GM21528 (cell line): Measurements from ENCODE around the gene HSD17B8.

Experiments used
- ATAC-seq: cut with Tn5 transposase; IDR thresholded peaks from one replicate; pipeline ENCODE4 v1.9.1; 2021; ENCODE audit warnings: mild to moderate bottlenecking, moderate library complexity; ENCODE audit not compliant: unreplicated experiment, low FRiP score

Gene HSD17B8

DNA sequence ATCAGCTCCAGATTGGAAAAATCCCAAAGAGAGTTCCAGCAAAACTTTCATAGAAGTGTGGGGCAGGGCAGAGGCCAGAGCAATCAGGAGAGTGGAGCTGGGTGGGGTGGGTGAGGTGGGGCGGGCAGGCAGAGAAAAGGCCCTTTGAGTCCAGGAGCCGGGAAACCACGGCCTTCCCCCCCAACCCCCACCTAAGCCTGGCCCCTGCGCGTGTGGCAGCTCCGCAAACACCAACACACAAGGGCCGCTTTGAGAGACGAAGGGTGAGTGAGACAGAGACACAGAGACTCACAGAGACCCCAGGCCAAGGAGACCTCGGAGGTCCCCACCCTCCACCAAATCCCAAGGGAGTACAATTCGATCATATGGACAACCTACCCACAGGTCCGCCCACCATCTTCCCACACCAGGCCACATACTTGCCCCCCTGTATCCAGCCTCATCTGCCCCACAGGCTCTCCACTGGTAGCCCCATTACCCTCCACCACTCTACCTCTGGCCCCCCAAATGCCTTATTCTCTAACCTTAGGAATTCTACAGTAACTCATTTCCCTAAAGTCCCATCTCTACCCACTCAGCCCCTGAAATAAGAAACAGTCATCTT is 13.8 kb upstream of the HSD17B8 start:
- no peak for ATAC-seq

DNA sequence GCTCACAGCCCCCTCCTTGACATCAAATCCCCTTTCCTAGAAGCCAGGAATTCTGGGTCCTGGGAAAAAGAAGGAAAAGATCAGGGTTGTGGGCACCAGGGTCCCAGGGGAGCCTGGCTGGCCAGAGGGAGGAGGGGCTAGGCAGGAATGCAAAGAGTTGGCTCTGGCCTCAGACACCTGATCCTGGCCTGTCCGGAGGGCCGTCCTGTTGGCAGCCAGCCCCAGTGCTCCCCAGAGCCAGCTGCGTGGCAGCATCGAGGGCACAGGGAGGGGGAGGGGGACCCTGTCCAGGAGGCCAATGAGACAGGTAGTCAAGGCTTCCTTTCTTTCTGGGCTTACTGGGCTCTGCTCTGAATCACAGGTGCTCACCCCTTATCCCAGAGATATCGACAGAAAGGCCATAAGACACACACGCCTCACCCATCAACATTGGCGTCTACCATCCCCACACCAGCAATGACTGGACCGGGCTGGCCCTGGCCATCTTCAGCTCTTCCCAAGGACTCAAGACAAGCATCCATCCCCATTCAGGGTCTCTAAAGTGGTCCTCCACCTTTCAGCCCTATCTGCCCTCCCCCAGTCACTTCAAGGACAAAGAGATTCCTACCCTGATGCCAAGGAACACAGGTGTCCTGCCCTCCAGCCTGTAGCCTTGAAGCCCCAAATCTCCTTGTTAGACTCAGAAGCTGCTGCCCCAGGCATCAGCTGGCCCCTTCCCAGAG is 12.9 kb upstream of the HSD17B8 start:
- no peak for ATAC-seq

DNA sequence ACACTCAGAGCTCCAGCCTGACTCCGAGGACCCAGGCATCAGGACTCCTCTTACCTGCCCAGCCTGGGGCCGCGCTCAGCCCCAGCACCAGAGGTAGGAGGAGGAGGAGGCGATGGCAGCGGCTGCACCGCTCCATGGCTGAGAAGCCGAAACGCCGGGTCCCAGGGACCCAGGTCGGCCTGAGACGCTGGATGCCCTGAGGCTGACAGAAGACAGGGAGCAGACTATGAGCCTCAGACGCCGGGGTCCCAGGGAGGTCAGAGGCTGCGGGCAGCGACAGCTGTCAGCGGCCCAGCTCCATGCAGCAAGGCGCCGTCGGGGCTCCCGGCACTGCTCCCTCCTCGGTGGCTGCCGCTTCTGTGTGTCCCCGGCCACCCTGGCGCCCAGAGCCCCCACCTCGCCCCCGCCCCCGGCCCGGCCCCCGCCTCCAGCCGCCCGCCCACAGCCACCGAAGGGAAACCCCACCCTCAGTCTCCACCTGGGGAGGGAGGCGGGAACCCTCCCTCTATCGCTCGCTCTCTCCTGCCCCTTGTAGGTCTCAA is 12.3 kb upstream of the HSD17B8 start, which contains the start of gene COL11A2:
Gene COL11A2 (minus strand): TSS at position 363 of the 542 bp plus-strand sequence. CDS start 227 bp downstream, at position 136.
- ATAC-seq = no peak

DNA sequence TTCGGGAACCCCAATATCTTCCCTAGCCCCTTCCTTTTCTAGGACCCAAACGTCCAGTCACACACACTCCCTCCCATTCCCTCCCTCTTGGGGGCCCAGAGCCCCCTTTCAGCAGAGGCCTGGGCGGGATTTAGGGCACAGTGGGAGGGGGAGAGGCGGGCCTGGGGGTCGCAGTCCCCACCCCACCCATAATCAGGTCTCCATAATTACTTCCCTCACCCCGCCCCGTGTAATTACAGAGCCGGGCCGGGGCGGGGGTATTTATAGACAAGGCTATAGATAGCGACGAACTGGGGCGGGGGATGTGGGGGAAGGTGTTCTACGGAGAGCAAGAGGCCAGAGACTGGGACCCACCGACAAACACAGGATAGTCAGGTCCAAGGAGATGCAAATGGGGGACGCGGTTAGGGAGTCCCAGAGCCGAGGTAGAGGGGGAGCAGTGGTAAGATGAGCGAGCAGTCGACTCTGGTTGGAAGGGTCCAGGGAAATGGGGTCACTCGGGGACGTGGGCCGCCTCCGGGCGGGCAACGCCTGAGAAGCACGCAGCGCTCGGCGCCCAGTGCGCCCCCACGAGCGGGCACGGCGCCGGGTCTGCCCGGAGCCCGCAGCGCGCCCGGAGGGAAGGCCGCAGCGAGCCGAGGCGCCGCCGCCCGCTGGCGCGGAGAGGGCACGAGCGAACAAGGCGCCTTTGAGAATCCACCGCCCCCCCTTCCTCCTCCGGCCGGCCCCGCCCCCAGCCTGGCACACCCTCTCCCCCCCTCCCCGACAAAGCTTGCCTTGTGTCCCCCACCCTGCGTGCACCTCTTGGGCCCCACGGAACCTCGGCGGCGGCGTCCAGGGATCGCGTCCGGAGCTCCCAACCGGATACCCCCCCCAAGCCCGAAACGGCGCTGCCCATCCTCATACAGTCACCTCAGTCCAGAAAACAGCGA is 11.5 kb upstream of the HSD17B8 start:
- ATAC-seq = no peak

DNA sequence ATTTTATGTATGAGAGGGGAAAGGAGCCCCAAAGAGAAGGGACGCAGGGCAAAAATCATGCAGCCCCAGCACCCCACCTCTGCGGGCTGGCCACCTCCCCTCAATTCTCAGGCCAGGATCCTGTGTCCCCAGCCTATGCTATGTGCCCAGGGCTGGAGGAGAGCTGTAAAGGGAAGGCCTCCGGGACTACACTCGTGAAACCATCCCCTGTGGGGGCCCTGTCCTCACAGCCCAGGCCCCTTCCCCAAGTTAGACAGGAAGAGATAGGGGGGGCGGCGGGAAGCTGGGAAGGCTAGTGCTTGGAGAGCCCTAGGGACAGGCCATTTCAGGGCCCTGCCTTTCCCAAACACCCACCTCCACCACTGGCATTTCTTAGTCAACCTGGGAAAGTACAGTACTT is 10.8 kb upstream of the HSD17B8 start:
- no peak for ATAC-seq

DNA sequence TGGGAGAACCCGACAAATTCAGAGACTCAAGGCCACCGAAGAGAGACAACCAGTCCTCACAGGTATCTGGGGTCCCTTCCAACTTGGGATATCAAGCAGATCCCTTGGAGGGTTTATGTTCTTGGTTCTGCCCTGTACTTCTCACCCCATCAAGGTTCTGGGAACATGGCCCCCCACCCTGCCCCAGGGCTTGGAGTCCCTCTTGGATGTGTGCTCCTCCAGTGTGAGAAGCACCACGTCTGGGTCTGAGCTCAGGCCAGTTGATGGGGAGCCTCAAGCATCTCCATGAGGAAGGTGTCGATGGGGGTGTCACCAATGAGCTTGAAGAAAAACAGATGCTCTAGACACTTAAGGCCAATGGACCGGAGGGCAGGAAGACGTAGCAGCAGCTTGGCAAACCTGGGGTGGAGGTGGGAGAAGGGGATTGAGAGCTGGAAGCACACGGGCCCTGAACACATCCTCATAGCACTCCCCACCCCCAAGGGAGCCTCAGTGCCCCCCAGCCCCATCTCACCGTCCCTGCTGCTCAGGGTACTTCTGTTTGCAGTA is 9.9 kb upstream of the HSD17B8 start:
- no peak for ATAC-seq

DNA sequence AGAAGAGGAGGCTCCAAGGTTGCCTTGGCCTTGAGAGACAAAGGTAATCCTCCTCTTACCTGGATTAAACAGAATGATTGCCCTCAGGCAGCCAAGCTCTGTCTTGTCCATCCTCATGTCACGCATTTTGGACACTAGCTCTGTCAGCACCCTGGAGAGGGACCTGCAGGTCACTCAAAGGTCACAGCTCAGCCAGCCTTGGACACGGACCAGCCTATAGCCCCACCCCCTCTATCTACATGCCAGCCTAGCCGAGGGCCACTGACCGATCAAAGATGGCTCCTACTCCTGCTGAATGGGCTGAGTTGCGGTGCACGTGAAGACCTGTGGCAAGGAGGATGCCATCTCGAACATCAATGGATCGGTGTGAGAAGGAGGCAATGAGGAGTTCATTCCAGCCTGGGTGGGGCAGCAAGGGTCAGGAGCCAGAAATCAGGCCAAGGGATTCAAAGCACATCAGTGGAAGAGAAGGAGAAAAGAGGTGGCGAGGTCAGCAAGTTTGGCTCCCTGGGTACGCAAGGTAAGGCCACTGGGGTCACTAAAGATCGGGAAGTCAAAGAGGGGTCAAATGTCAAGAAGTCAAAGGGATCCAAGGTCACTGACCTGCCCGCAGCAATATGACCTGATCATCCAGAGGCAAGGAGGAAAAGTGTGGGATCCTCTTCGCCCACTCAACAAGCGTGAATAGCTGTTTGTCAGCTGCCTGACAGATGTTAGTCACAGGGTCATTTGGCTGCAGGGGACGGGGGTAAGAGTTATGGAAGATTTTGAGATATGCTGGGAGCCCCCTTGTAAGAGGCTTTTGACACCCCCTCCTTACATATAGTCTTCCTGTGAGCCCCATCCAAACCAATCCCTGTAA is 8.9 kb upstream of the HSD17B8 start:
- no peak for ATAC-seq

DNA sequence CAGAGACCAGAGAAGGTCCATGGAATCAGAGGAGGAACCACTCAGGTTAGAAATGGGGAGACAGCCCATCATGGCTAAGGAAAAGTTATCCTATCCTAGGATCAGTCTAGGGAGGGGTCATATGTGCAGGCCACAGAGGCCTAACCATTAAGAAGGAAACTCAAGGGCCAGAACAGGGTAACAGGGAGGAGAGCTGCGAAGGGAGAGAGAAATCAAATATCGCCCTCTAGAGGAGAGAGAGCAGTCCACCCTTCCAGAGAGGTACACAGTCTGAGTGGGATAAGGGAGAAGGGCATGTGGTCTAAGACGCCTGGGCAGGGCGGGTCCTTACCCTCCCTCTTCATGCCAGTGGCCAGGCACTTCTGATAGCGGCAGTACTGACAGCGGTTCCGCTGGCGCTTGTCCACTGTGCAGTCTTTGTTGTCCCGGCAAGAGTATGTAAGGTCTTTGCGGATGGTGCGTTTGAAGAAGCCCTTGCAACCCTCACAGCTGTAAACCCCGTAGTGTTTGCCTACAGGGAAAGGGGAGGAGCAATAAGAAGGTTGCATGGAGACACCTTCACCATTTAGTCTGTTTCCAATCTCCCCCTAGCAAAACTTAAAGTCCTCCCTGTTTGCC is 6.9 kb upstream of the HSD17B8 start:
- ATAC-seq = no peak

DNA sequence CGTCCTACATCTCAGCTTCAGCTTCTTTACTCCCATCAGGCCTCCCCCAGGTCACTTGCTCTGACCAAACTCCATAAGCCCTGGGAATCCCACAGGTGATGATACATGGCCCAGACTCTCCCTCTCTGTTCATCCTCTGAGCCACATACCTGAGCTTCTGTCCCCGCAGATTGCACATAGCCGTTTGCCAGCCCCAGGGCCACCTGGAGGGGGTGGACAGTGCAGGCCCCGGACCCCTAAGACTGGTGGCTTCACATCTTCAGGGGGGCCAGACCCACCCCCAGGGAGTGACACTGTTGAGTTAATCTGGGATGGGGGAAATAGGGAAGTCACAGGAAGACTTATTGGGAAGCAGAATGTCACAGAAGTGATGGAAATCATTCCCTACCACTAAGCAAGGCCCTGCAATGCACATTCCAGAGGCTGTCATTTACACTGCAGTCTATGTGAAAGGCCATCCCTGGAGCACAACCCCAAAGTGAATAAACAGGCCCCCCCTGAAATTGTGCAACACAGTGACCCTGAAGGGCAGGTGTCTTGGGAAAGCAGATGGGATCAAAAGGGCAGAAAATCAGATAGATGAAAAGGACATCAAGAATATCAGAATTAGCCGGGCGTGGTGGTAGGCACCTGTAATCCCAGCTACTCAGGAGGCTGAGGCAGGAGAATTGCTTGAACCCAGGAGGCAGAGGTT is 6.1 kb upstream of the HSD17B8 start:
- ATAC-seq = no peak

DNA sequence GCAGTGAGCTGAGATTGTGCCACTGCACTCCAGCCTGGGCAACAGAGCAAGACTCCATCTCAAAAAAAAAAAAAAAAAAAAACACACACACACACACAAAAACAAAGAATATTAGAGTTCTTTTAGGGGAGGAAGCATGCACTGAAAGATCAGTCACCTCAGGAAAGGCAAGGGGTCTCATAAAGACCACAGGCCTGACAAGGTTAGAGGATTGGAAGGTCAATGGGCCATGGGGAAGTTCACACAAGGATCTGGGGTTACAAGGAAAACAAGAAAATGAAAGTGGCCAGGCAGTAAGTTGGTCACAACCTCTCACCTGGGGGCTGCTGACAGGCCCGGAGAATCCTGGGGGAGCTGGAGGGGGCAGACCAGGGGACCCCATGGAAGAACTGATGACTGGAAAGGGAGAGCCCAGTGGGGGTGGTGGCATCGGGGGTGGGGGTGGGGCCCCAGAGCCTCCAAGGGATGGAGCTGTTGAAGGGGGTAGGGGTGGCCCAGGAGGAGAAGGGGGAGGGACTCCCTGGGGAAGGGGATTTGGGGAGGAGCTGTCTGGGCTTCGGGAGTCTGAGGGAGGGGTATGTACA is 5.5 kb upstream of the HSD17B8 start:
- ATAC-seq = no peak

DNA sequence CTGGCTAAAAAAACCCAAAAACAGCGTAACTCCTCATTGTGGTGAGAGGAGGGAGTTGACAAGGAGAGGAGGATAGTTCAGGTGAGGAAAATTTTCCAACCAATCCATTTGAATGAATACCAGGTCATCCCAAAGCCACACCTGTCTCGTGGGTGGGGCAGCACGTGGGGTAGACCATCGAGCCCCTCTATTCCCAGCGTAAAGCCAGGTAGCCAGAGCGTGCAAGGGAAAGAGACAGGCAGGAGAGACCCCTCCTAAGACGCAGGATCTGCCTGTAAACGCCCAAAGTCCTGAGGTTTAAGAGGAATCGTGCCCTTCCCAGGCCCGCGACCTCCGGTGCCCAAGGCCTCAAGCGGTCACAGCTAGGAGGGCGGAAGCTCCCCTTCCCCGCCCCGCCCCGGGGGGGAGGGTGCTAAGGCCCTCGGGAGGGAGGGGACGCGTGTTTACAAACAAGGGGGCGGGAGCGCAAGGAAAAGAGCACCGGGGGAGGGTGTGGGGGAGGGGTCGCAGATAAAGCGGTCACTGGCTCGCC is 4.7 kb upstream of the HSD17B8 start:
- ATAC-seq = peak; percentile 26

DNA sequence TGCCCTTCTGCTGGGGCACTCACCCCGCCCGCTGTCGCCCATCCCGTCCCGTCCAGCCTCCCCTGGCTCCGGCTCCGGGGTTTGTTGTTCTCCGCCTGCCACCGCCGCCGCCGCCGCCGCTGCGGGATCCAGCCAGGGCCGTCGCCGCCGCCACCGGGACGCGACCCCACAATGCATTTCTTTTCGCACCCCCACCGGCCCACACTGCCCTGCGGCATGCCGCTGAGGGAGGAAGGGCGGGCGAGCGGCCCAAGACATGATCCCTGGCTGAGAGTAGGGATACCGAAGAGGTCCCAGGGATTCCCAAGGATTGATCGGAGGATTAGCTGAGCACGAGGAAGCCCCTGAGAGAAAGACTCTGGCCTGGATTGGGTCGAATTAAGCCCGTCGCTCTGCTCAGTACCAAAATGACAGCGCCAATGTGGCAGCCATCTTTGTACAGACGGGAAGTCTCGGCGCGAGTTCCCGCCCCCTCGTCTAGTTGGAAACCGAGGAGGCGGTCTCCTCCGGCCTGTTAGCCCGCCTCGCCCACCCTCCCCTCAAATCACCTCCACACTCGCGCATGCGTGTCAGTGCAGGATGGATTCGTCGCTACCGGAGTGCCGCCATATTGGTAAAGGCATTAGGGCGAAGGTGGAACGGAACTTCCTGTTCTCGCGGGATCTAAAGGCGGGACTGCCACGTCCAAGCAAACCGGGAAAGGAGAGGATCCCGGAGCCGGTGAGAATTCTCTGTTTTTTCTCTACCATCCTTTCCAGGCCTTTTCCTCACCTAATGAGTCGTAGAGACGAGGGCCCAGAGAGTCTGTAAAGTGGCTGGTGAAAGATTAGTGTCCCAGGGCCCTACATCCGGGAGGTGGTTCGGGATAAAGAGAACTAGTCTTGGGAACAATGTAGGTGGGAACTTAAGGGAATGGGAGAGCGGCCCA is 4.0 kb upstream of the HSD17B8 start, which contains the start of the genes RXRB and SLC39A7:
Gene RXRB (minus strand): TSS at position 447 of the 928 bp plus-strand sequence. CDS start 189 bp downstream, at position 258.
Gene SLC39A7 (plus strand): TSS at position 649 of the 928 bp plus-strand sequence. CDS start 379 bp downstream, outside the sequence.
- ATAC-seq = peak; percentile 53

DNA sequence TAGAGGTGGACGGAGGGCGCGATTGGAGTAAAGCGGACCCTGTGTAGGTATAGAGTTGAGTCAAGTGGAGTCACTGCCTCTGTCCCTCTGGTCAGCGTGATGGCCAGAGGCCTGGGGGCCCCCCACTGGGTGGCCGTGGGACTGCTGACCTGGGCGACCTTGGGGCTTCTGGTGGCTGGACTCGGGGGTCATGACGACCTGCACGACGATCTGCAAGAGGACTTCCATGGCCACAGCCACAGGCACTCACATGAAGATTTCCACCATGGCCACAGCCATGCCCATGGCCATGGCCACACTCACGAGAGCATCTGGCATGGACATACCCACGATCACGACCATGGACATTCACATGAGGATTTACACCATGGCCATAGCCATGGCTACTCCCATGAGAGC is 3.3 kb upstream of the HSD17B8 start:
- no peak for ATAC-seq

DNA sequence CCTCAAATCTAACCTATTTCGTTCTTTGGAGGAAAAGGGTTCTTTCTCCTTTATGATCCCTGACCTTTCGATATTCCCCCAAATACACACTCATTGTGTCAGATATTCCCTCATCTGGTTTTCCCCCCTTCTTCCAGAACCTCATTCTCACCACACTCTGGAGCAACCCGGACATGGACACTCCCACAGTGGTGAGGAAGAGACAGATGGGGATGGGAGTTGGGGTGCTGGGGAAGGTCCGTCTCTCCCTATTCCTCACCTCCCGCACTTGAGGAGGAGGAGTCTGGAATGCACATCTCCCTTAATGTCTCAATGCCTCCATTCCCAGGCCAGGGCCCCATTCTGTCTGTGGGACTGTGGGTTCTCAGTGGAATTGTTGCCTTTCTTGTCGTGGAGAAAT is 2.5 kb upstream of the HSD17B8 start:
- ATAC-seq = no peak

DNA sequence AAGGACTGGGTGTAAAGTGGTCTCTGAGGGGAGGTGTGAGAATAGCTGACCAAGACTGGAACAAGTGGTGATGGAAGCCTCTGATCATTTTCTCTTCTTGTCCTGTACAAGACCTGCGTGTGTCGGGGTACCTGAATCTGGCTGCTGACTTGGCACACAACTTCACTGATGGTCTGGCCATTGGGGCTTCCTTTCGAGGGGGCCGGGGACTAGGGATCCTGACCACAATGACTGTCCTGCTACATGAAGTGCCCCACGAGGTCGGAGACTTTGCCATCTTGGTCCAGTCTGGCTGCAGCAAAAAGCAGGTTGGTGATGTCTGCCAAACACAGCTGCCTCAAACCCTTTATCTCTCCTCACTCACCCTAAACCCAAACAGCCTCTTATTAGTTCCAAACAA is 1.7 kb upstream of the HSD17B8 start:
- ATAC-seq = no peak

DNA sequence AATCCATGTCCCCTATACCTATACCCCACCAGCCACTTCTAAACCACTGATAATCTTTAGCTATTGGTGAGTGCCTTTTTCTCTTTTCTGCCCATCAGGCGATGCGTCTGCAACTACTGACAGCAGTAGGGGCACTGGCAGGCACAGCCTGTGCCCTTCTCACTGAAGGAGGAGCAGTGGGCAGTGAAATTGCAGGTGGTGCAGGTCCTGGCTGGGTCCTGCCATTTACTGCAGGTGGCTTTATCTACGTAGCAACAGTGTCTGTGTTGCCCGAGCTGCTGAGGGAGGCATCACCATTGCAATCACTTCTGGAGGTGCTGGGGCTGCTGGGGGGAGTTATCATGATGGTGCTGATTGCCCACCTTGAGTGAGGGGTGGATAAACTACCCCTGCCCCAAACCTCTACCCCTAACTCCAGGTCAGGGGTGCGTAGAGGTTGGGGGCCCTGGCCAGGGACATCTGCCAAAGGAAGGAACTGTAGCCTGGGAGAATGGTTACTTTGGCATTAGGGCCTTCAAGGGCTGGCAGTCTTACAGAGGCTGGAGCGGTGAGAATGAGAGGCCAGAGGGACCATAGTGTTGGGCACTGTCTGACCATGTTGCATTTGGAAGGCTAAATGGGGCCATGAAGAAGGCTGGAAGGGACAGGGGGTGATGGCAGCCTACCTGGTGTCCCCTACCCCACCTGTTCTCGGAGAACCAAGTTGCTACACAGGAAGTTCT is 851 bp upstream of the HSD17B8 start:
- no peak for ATAC-seq
